ENCODE results near the gene TBX6.

- no peak for TF ChIP-seq CTCF (IDR thresholded peaks at IDR 0.05)
- no peak for TF ChIP-seq POLR2AphosphoS5 (IDR thresholded peaks at IDR 0.05; ENCODE audit: low read depth, low read length)
- TF ChIP-seq, protein P1, sequence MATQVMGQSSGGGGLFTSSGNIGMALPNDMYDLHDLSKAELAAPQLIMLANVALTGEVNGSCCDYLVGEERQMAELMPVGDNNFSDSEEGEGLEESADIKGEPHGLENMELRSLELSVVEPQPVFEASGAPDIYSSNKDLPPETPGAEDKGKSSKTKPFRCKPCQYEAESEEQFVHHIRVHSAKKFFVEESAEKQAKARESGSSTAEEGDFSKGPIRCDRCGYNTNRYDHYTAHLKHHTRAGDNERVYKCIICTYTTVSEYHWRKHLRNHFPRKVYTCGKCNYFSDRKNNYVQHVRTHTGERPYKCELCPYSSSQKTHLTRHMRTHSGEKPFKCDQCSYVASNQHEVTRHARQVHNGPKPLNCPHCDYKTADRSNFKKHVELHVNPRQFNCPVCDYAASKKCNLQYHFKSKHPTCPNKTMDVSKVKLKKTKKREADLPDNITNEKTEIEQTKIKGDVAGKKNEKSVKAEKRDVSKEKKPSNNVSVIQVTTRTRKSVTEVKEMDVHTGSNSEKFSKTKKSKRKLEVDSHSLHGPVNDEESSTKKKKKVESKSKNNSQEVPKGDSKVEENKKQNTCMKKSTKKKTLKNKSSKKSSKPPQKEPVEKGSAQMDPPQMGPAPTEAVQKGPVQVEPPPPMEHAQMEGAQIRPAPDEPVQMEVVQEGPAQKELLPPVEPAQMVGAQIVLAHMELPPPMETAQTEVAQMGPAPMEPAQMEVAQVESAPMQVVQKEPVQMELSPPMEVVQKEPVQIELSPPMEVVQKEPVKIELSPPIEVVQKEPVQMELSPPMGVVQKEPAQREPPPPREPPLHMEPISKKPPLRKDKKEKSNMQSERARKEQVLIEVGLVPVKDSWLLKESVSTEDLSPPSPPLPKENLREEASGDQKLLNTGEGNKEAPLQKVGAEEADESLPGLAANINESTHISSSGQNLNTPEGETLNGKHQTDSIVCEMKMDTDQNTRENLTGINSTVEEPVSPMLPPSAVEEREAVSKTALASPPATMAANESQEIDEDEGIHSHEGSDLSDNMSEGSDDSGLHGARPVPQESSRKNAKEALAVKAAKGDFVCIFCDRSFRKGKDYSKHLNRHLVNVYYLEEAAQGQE (IDR thresholded peaks at IDR 0.05; ENCODE audit: insufficient read depth in 1 of 2, low read depth in 2 of 2, low read length in 1 of 2) = no peak
- no peak for TF ChIP-seq TCF7L2 (IDR thresholded peaks at IDR 0.05; ENCODE audit: low read depth, low read length)
- TF ChIP-seq SIN3A (IDR thresholded peaks at IDR 0.05; ENCODE audit: borderline replicate concordance, insufficient read depth, low read depth, low read length) = no peak
Observed at GRCh38 chr16:30046588-30046987, 45.1 kb downstream of the TBX6 start.
